ENCODE data around the gene TSNAX.

Gene TSNAX

DNA sequence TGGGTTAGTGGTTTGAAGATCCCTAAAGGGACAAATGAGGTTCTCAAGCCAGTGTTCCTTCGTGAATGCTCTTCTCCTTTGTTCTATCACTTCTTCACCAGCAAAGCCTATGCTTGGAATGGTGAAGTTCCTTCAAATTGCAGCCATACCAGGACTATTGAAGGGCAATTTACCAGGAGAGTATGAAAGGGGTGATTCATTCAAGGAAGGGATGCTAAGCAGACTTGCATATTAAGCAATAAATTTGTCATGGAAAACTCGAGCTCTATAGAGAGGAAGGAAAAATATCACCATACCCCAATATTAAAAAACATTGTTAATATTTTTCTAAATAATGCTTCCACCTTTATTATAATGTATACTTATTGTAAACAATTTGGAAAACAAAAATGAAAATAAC, 9.3 kb upstream of the TSNAX start:
- no peak for FAIRE-seq

DNA sequence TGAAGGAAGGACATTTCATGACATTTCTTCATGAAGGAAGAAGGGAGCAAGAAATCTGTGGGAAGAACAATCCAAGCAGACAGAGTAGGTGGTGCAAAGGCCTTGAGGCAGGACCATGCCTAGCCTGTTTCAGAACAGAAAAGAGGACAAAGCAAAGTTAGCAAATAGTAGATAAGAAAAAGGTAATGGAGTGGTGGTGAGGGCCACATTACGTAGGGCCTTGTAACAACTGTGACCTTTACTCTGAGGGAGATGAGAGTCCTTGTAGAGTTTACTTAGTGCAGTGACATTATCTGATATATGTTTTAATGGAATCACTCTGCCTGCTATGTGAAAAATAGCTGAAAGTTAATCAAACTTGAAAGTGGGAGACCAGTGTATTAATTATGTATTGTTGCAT, 6.4 kb upstream of the TSNAX start:
- no peak for FAIRE-seq

DNA sequence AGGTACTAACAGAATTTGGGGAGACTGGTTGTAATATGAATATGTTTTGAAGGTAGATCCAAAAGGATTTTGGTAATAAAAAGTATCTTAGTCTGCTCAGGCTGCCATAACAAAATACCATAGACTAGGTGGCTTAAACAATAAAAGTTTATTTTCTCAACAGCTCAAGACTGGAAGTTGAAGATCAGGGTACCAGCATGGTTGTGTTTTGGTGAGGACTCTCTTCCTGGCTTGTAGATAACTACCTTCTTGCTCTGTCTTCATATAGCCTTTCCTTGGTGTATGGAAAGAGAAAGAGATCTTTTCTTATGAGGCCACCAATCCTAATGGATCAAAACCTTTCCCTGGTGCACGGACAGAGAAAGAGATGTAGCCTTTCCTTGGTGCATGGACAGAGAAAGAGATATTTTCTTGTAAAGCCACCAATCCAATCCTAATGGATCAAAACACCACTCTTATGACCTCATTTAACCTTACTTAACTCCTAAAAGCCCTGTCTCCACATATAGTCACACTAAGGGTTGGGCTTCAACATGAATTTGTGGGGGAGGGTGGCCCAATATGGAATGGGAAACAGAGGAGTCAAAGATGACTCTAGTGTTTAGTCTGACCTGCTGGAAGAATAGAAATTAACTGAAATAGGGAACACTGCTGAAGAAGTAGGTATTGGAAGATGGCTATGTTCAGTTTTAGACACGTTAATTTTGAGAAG, 5.4 kb upstream of the TSNAX start:
- FAIRE-seq: no peak

DNA sequence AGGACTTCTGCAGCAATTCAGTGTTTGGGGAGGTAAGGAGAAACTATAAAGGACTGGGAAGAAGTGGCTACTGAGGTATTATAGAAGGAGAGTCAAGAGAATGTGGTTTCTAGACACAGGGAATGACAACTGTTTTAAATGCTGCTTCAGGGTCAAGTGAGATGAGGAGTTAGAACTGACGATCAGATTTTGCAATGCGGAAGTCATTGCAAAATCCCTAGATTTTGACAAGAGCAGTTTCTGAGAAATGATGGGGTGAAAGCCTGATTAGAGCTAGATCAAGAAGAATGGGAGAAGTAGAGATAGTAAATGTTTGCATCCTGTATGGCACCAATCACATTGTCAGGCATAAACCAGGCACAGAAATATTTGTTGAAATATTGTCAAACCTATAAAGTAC, 4.7 kb upstream of the TSNAX start:
- no peak for FAIRE-seq

DNA sequence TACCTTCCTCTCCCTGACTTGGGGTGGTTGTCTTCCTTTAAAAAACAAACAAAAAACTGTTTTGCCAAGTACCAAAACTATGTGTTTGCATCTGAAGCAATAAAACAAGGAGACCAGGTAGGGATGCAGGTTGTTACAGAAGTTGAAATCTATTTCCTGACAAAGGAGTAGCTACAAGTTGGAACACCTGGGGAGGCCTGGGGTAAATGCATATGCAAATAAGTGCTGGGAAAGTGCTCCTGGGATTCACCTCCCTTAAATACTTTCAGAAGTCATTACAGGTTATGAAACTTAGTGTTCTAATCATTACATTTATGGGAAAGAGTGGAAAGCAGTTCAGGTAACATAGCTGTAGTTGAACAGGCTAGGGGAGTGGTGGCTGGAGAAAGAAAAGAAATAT, 1.9 kb upstream of the TSNAX start:
- no peak for FAIRE-seq

DNA sequence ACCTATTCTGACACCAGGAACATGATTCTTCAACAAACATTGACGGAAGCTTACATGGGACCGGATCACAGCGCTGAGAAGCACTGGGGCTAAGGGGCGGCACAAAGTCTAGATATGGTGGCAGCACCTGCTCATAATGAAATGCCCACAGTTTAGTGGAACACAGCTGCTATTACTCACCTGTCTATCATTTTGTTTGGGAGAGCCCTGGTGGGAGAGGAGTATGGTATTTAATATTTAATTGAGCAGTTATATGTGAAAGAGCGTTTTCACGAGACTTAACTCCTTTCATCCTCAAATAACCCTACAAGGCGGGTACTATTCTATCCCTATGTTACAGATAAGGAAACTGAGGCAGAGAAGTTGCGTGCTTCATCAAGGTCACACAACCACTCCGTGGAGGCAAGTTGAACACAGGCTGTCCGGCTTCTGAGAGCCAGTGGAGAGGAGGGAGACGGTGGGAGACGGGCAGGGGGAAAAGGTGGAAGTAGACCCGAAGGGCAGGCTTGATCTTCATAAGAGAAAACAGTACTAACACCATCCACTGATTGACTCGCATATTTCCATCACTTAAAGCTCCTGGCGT, 790 bp upstream of the TSNAX start:
- FAIRE-seq: no peak

DNA sequence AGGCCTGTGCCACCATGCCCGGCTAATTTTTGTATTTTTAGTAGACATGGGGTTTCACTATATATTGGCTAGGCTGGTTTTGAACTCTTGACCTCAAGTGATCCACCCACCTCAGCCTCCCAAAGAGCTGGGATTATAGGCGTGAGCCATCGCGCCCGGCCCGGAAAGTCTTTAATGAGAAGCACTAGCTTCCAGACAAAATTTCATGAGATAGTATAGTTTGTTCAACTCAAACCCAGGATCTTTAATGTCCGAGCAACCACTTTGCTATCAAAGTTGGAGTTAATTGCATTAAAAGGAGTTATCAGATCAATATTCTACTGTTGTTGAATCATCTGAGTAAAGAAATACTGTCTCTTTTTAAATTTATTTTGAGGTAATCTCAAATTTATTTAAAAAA, 4.8 kb downstream of the TSNAX start:
- no peak for FAIRE-seq

DNA sequence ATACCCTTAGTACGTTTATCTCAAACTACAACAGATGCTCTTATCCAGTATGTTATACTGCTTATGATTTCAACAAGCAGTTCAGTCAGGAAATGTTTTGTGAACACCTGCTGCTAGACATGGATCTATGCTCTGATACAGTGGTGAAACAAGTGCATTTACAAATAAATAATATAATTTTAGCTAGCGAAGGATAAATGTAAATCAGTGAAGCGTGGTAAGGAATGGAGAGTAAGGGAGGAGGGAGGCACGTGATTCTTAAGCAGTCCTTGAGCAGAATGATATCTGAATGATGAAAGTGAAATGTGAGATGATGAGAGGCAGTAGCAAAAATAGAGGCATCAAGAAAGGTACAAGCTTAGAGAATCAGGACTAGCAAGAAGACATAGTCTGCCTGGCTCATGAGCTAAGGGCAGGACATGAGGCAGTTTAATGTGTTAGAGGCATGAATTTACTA, 6.3 kb downstream of the TSNAX start:
- FAIRE-seq: no peak

DNA sequence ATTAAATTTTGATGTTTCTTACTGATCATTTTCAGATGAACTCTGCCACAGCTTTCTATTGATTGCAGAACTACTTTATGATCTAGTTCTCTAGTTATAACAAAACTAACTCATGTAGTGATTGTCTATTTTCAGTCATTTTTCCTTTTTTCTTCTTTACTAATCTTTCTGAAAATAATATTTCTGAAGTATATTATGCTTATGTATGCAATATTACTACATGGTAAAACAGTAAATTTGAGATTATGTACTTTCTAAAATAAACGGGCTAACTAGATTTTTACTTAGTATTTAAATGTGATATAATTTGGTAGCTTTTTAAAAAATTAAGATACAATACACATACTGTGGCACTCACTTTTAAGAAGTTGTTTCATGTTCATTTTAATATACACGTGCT, 7.6 kb downstream of the TSNAX start:
- no peak for FAIRE-seq

DNA sequence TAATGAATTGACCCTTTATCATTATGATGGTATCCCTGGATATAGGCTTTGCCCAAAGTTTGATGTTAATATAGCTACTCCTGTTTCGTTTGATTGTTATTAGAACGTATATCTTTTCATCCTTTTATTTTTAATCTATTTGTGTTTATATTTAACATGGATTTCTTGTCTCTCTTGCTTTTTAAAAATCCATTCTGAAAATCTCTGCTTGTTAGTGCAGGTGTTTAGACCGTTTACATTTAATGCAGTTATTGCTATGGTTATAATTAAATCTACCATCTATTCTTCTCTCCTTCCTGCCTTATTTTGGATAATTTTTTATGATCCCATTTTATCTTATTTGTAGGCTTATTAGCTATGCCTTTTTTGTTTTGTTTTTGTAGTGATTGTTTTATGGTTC, 12.4 kb downstream of the TSNAX start:
- no peak for FAIRE-seq

DNA sequence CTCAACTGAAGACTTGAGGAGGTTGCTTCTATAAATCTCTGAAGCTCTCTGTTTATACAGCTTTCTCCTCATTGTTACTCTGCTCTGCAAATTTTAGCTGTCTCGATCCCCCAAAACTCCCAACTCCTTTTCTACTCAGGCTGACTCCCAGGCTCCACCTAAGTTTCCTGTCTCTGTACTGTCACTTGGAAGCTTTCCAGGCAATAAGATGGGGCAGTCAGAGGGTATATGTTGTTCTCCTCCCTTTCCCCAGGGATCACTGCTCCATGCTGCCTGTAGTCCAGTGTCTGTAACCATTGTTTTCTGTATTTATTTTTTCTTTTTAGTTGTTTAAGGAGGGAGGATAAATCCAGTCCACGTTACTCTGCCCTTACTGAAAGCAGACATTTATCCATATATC, 13.4 kb downstream of the TSNAX start:
- FAIRE-seq: no peak

DNA sequence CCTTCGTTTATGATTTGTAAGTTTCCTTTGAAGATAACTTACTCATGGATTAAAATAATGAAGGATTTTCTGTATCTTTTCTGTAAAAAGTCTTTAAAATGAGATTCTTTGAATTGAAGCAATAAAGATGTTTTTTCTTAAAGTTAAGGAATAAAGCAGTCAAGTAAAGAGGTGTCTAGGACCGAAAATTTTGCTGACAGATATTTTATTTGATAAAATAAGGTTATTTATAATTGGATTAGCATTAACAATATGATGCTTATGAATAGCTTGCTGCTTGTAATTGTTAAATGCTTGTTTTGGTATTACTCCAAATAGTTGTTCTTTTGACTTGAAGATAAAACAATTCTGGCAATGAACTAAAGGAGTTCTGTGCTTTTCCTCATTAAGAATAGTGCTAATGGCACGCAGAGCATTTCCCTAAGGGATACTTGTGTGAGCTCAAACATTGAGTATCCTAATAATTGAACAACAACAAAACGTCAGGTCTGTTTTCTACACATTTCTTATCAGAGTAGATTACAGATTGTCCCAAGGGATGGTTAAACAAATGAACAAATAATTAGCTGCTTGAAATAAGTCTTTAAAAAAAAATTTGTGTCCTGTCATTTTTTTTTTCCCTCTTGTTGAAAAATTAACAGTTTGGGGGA, 16.6 kb downstream of the TSNAX start:
- no peak for FAIRE-seq

DNA sequence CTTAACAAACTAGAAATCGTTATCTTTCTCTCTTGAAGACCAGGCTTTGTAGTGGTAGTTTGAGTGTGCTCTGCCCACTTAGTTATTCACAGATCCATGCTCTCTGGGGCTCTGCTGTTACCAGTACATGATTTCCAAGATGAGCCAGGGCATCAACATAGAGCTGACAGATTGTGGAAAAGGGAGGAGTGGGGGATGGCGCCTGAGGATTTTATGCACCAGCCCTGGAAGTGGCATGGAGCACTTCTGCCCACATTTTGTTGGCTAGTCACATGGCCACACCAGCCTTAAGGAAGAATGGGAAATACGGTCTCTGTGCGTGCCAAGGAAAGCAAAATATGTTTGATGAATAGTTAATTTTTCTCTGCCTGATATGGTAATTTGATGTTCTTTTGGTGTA, 18.2 kb downstream of the TSNAX start:
- FAIRE-seq: no peak

DNA sequence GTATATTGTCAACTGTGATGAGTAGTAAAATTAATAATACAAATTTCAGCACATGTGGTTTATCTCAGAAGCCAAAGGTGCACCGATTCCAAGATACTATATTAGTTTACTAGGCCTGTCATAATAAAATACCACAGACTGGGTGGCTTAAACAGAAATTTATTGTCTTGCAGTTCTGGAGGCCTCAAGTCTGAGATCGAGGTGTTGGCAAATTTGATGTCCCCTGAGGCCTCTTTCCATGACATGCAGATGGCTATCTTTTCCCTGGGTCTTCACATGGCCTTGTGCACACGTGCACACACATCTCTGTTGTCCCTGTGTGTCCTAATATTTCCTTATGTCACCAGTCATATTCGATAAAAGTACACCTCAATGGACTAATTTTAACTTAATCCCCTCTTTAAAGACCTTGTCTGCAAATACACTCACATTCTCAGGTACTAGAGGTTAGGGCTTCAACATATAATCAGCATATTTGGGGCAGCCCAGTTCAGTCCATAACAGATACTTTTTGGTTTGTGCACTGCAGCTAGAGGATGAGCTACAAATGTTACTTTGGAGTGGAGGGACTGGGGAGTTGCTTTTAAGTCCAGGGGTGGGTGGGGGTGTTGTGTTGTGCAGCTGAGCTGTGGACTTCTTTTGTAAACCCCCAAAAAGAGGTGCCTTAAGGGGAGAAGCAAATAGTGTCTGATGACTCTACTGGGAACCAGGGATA, 21.4 kb downstream of the TSNAX start:
- no peak for FAIRE-seq

DNA sequence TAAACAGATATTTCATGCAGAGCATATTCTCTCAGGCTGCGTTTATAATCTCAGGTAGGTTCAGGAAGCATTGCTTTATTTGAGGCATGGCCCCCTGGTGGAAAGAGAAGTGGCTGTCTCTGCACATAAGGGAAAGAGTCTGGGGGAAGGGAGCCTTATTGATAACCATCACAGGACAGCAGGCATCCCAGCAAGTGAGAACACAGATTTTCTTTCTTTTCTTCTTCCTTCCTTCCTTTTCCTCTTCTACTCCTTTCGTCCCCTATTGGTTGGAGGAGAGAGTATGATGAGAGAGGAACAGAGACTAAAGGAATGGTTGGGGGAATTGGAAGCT, 21.9 kb downstream of the TSNAX start:
- FAIRE-seq: no peak

DNA sequence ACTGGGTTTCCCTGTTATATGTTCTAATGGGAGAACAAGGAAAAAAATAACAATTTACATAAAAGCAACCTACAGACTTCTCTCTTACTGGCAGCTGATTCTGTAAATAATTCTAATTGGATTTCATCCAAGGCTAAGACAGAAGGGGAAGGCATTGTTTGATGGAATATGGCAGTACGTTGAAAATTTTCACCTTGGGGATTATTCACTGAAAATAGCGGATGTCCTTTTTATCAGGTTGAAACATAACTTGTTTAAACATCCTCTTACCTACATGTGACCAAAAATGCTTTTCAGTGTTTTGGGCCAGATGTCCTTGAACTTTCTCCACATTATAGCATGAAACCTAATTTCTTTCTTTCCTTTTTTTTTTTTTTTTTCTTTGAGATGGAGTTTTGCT, 24.9 kb downstream of the TSNAX start:
- FAIRE-seq: no peak

DNA sequence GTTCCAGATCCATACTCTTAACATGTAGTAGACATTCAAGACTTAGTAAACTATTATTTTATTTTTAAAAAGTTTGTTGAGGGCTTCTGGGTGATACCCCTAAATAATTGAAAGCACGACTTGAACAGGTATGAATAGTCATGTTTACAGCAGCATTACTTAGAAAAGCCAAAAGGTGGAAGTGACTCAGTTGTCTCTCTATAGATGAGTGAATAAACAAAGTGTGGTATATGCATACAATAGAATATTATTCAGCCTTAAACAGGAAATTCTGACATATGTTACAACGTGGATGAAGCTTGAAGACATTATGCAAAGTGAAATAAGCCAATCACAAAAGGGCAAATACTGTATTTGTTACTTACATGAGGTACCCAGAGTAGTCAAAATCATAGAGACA, 26.5 kb downstream of the TSNAX start:
- no peak for FAIRE-seq

DNA sequence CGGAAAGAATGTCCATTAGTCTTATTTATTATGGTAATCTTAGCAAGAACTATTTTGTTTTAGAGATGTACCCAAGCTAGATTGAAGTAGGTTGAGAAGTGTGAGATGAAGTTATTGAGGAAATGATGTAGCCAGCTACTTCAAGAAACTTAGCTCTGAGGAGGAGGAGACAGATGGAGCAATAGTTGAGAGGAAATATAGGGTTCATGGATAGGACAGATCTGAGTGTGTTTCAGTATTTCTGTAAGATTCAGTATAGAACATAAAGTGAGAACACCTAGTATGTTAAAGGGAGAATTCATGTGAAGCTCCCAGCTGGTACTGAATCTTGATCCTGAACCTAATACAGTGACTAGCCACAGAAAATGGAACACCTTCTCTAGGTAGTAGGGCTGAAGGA, 28.9 kb downstream of the TSNAX start:
- FAIRE-seq: no peak

DNA sequence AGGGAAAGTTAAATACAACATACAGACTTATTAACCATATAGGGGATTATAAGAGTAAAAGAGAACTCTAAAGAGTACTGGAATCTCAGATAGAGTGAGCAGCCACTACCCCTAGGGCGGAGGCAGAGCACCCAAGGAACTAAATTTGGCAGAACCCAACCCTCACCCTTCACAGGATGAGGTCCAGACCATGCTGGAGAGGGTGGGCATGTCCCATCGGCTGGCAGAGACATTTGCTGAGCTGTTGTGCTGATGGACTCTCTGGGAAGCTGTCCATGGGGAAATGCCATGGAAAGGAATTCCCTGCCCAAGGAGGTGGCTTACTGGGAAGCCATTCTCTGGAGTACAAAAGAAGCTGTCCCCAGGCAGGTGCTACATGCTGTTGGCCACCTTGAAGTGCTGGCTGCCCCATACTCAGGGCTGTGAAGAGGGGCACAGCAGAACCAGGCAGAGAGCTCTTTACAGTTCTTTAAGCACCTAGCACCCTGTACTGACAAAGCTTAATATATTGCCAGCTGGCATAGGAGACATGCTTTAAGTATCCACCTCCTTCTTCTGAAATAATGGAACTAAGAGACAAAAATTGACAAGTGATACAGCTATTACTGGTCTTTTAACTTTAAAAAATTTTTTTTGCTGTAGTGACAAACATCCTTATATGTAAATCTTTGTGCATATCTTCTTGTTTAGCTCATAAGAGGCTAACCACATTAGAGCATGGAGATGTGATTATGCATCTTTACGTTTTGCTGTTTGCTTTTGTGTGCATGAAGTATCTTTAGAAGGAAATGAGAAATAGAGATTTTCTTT, 29.6 kb downstream of the TSNAX start:
- no peak for FAIRE-seq

DNA sequence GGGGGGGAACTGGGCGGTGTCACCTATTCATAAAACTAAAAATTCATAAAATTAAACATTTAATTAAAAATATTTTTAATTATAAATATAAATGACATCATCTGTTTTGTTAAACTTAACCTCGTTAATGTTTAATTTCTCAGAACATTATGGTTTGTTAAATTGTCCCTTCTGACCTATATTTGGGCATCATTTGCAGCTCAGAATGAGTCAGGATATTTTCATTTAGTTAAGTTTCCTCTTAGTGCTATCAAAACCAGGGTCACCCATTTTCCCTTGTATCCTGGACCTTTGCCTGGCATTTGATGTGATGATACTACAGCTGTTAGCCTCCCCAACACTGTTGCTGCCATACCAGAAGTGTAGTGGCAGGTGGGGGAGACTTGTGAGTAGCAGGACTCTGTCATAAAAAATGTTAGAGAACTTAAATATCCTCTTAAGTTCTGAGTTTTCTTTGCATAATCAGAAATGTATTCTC, 30.3 kb downstream of the TSNAX start:
- FAIRE-seq: no peak

DNA sequence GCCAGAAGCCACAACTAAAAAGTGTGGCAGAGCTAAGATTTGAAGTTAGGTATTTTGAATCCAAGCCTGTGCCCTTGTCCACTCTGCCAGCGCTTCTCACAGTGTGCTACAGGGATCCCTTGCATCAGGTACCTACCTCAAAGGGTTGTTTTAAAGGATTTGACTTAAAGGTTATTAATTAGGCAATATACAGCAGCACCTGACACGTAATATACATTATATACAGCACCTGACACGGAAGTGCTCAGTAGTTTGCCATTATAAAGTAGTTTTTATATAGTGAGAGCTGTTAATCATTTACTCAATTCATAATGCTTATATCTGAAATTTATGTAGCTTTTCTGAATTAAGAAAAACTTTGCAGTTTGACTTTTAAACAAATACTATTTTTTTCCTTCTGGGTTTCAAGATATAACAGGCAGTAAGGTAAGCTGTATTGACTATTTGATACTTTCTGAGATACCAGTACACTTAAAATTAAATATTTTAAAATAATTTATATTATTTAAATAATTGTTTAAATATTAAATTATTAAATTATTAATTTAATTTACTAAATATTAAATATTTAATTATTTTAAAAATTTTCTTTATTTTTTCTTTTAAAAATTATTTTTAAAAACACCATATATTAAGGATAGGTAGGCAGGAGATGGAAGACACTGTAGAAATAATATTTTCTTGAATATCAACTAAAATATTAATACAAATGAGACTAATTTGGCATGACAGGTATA, 33.3 kb downstream of the TSNAX start:
- FAIRE-seq: peak; percentile 93

DNA sequence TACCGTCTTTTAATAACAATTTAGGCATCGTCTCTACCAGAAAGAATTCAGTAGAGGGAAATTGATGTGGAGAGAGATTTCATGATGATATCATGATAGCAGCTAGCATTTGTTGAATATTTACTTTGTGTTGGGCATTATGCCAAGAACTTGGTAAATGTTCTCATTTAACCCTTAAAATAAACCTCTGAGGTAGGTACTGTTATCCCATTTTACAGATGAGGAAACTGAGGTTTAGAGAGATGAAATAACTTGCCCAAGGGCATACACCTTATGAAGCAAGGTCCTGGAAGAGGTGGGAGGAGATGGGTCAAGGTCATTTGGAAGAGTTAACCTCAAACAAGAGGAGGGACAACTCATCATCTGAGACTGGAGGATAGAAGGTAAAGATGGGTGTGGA, 34.8 kb downstream of the TSNAX start:
- no peak for FAIRE-seq
